ENCODE results near the gene AKNA. TPM values are rescaled to one million over a fixed set of nuclear protein-coding genes. Genes with fewer than 3 reads are reported as not detected.
A peak's percentile ranks its signal among the peaks of the same experiment; 100 is the strongest.

The AKNA gene
- total RNA-seq, 1 experiment from 2014 or later = 10.1 TPM

- intact Hi-C loops (cut with micrococcal nuclease; ENCODE audit: unreplicated experiment) = no loop called here
- BruUV-seq (replicated peaks) = no TSS peak
- Histone ChIP-seq H3K4me1 (ENCODE audit: control insufficient read depth, insufficient read depth, low read length) (peaks cover 4% of the 10 kb centered on the region), H3K4me3 (ENCODE audit: low read depth in 2 of 2, low read length in 2 of 2) (peak overlapping the region; percentile 70 to 75), H3K9me3 (ENCODE audit: control insufficient read depth, insufficient read depth, low read depth, low read length) (no peaks in the 10 kb centered on the region), H3K36me3 (ENCODE audit: control insufficient read depth, insufficient read depth, low read length) (no peaks in the 10 kb centered on the region; the same call in 1 of the 2 replicates), H3K27me3 (ENCODE audit: control insufficient read depth, insufficient read depth, low read length) (no peaks in the 10 kb centered on the region), H3K27ac (ENCODE audit: low read length) (peak overlapping the region; percentile 75; the same call in 1 of the 2 replicates)
- no peak for DNase-seq (ENCODE audit: low read depth, low spot score)
- in situ Hi-C loops (cut with HindIII; ENCODE audit: low pct_unique_long_range_greater_than_20kb, low sequenced_read_pairs) = no loop called here
- ChIA-PET CTCF (no interaction called here), POLR2A (no interaction called here)
- ATAC-seq = no peak
- TF ChIP-seq SIN3A (IDR thresholded peaks at IDR 0.05; ENCODE audit: borderline replicate concordance, insufficient read depth, low read depth, low read length) (no peak), REST (IDR thresholded peaks at IDR 0.05; ENCODE audit: insufficient read depth in 1 of 2, low read depth in 2 of 2, low read length in 1 of 2) (no peak), POLR2AphosphoS5 (IDR thresholded peaks at IDR 0.05; ENCODE audit: low read depth, low read length) (no peak), CTCF (IDR thresholded peaks at IDR 0.05) (no peak), TCF7L2 (IDR thresholded peaks at IDR 0.05; ENCODE audit: low read depth, low read length) (no peak)
These were observed 8.9 kb upstream of the AKNA start for GRCh38 chr9:114396558-114397218.

- ChIA-PET POLR2A (interaction anchor here (0.9 kb wide), 1 partner anchor 45 kb away, joined by 4 read pairs; no protein-coding TSS in a partner anchor), CTCF (no interaction called here)
- intact Hi-C loops (cut with micrococcal nuclease; ENCODE audit: unreplicated experiment) = no loop called here
- Histone ChIP-seq H3K9me3 (ENCODE audit: control insufficient read depth, insufficient read depth, low read depth, low read length) (no peaks in the 10 kb centered on the region), H3K27me3 (ENCODE audit: control insufficient read depth, insufficient read depth, low read length) (no peaks in the 10 kb centered on the region), H3K36me3 (ENCODE audit: control insufficient read depth, insufficient read depth, low read length) (no peaks in the 10 kb centered on the region; the same call in 1 of the 2 replicates), H3K4me1 (ENCODE audit: control insufficient read depth, insufficient read depth, low read length) (peaks cover 4% of the 10 kb centered on the region), H3K4me3 (ENCODE audit: low read depth in 2 of 2, low read length in 2 of 2) (no peak overlapping the region), H3K27ac (ENCODE audit: low read length) (peak overlapping the region; percentile 75; the same call in 1 of the 2 replicates)
- in situ Hi-C loops (cut with HindIII; ENCODE audit: low pct_unique_long_range_greater_than_20kb, low sequenced_read_pairs) = no loop called here
- no peak for ATAC-seq
- no peak for DNase-seq (ENCODE audit: low read depth, low spot score)
- TF ChIP-seq POLR2AphosphoS5 (IDR thresholded peaks at IDR 0.05; ENCODE audit: low read depth, low read length) (no peak), SIN3A (IDR thresholded peaks at IDR 0.05; ENCODE audit: borderline replicate concordance, insufficient read depth, low read depth, low read length) (no peak), TCF7L2 (IDR thresholded peaks at IDR 0.05; ENCODE audit: low read depth, low read length) (no peak), CTCF (IDR thresholded peaks at IDR 0.05) (no peak), REST (IDR thresholded peaks at IDR 0.05; ENCODE audit: insufficient read depth in 1 of 2, low read depth in 2 of 2, low read length in 1 of 2) (no peak)
- BruUV-seq (replicated peaks) = no TSS peak
These were observed 8.0 kb upstream of the AKNA start for GRCh38 chr9:114395768-114396167.
